ENCODE results near the gene RNF41. TPM values are rescaled to one million over a fixed set of nuclear protein-coding genes. Genes with fewer than 3 reads are reported as not detected.

RNF41 gene
- total RNA-seq, 4 donors from 2014 or later, result 21.1 to 42.5 (median 28.6) TPM

DNA sequence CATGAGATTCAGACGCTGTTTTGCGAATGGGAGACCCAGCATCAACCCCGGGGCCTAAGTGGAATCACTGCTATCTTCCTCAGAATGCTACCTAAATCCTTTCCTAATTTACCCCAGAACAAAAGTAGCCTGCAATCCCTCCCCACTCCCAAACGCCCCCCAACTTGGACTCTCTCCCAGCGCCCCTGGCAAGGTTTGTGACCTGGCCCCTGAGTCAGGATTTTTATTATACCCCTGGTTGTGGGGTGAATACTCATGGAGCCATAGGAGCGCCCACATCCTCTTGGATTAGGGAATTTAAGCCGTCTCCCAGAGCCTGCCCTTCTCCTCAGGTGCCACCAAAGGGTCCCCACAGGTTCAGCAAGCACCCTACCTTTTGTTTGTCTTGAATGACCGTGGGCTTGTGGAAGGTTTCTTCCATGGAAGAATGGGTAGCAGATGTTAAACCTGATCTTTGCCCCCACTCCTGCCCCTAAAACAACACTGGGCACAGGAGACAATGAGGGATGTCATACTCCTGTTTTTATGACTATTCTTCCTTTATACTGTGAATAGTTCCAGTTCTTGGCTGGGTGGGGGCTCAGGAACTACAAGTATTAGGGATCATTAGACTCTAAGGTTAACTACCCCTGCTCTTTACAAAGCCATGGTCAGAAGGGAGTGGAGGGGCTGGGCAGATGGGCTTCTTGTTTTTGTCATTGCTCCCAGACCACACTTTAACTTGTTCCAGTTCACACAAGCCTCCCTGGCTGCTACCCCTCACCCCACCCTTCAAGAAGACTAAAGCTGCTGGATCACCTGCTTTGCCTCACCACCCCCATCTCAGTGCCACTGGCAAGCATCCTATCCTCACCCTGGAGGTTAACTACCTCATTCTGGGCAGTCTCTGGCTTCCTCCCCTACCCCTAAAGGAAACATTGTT lies 68.7 kb downstream of the RNF41 start:
- 4 to 8% methylated on average over 3 to 5 of the region's 8 CpGs for WGBS, 2 donors
- intact Hi-C loops (cut with DNase I), result no loop called here

More for the DNA sequence above, 68.7 kb downstream of the RNF41 start:
- peak overlapping the region; percentile 43 to 83 (median 68) for H3K4me3 ChIP-seq
- peaks cover 16 to 44% (median 20%) of the 10 kb centered on the region in 3 donors for H3K4me1 ChIP-seq
- H3K27ac ChIP-seq, result peak overlapping the region; percentile 91 to 96 (median 96)
- DNase-seq, result no peak
- peaks cover 0 to 6% (median 0%) of the 10 kb centered on the region in 3 donors for H3K36me3 ChIP-seq
- TF ChIP-seq POLR2A (IDR thresholded peaks at IDR 0.05), result no peak
- TF ChIP-seq, protein P1, sequence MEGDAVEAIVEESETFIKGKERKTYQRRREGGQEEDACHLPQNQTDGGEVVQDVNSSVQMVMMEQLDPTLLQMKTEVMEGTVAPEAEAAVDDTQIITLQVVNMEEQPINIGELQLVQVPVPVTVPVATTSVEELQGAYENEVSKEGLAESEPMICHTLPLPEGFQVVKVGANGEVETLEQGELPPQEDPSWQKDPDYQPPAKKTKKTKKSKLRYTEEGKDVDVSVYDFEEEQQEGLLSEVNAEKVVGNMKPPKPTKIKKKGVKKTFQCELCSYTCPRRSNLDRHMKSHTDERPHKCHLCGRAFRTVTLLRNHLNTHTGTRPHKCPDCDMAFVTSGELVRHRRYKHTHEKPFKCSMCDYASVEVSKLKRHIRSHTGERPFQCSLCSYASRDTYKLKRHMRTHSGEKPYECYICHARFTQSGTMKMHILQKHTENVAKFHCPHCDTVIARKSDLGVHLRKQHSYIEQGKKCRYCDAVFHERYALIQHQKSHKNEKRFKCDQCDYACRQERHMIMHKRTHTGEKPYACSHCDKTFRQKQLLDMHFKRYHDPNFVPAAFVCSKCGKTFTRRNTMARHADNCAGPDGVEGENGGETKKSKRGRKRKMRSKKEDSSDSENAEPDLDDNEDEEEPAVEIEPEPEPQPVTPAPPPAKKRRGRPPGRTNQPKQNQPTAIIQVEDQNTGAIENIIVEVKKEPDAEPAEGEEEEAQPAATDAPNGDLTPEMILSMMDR (IDR thresholded peaks at IDR 0.05), result no peak
- H3K27me3 ChIP-seq, result no peaks in the 10 kb centered on the region
- H3K9me3 ChIP-seq, result no peaks in the 10 kb centered on the region

Other genes with a start within 250 kb of the RNF41 start
- 10 to 100 TPM; 78.2 to 94.2 (median 86.4) TPM for gene RAB5B, start 247.8 kb downstream of the RNF41 start, total RNA-seq
- 10 to 100 TPM; 16.0 to 30.0 (median 18.5) TPM for gene SUOX, start 224.6 kb downstream of the RNF41 start, total RNA-seq
- gene IKZF4, start 200.9 kb downstream of the RNF41 start, total RNA-seq, result 1 to 10 TPM; 1.2 to 2.0 (median 1.9) TPM
- 1,000 to 10,000 TPM in 2 of 4 donors, 100 to 1,000 TPM in 2; 381 to 1,639 (median 1,040) TPM for gene RPS26, start 180.0 kb downstream of the RNF41 start, total RNA-seq
- gene ERBB3, start 141.8 kb downstream of the RNF41 start, total RNA-seq, result 100 to 1,000 TPM in 1 of 4 donors, 10 to 100 TPM in 3; 36.0 to 125 (median 82.8) TPM
- gene PA2G4, start 117.4 kb downstream of the RNF41 start, total RNA-seq, result 100 to 1,000 TPM in 3 of 4 donors, 10 to 100 TPM in 1; 89.3 to 206 (median 176) TPM
- 1,000 to 10,000 TPM in 3 of 4 donors, 100 to 1,000 TPM in 1; 966 to 4,641 (median 3,066) TPM for gene RPL41, start 105.3 kb downstream of the RNF41 start, total RNA-seq
- gene ZC3H10, start 103.7 kb downstream of the RNF41 start, total RNA-seq, result 1 to 10 TPM; 1.5 to 3.8 (median 2.3) TPM
- 10 to 100 TPM; 42.6 to 70.8 (median 62.5) TPM for gene ESYT1, start 93.7 kb downstream of the RNF41 start, total RNA-seq
- 10 to 100 TPM; 26.3 to 51.0 (median 37.8) TPM for gene MYL6B, start 69.3 kb downstream of the RNF41 start, total RNA-seq
- gene MYL6, start 63.6 kb downstream of the RNF41 start, total RNA-seq, result 1,000 to 10,000 TPM; 1,011 to 2,279 (median 1,490) TPM
- 10 to 100 TPM; 31.7 to 64.9 (median 46.1) TPM for gene SMARCC2, start 32.4 kb downstream of the RNF41 start, total RNA-seq
- gene NABP2, start 2.4 kb upstream of the RNF41 start, total RNA-seq, result 10 to 100 TPM; 17.2 to 31.0 (median 21.6) TPM
- 1 to 10 TPM in 1 of 4 donors, not detected in 3; 1.1 TPM for gene SLC39A5, start 8.1 kb upstream of the RNF41 start, total RNA-seq
- 10 to 100 TPM in 3 of 4 donors, 1 to 10 TPM in 1; 9.2 to 15.8 (median 13.9) TPM for gene ANKRD52, start 36.5 kb upstream of the RNF41 start, total RNA-seq
- gene COQ10A, start 45.0 kb upstream of the RNF41 start, total RNA-seq, result 1 to 10 TPM; 1.6 to 9.5 (median 4.1) TPM
- 100 to 1,000 TPM; 126 to 175 (median 133) TPM for gene CS, start 78.4 kb upstream of the RNF41 start, total RNA-seq
- 10 to 100 TPM; 37.2 to 66.6 (median 55.3) TPM for gene CNPY2, start 94.1 kb upstream of the RNF41 start, total RNA-seq
- gene PAN2, start 112.1 kb upstream of the RNF41 start, total RNA-seq, result 10 to 100 TPM; 10.2 to 35.9 (median 14.9) TPM
- 10 to 100 TPM in 1 of 4 donors, 1 to 10 TPM in 2, not detected in 1; 2.6 to 28.6 (median 2.8) TPM for gene IL23A, start 117.0 kb upstream of the RNF41 start, total RNA-seq
- gene STAT2, start 138.2 kb upstream of the RNF41 start, total RNA-seq, result 10 to 100 TPM; 54.3 to 83.7 (median 62.4) TPM
- gene APOF, start 140.9 kb upstream of the RNF41 start, total RNA-seq, result not detected
- 10 to 100 TPM in 2 of 4 donors, 1 to 10 TPM in 2; 6.9 to 16.4 (median 11.4) TPM for gene TIMELESS, start 227.5 kb upstream of the RNF41 start, total RNA-seq
- under 1 TPM in 1 of 4 donors, not detected in 3; 0.09 TPM for gene MIP, start 232.7 kb upstream of the RNF41 start, total RNA-seq
- 1 to 10 TPM; 2.3 to 3.6 (median 2.9) TPM for gene SPRYD4, start 246.7 kb upstream of the RNF41 start, total RNA-seq